Ascending aorta (tissue), 2 donors: ENCODE measurements around the gene CPNE7. TPM values are rescaled to one million over a fixed set of nuclear protein-coding genes. Genes with fewer than 3 reads are reported as not detected.
"Not testable (repeated sequence)": the region's sequence is repeated elsewhere in the genome, so short reads cannot be mapped to it uniquely, and the experiment has no call there.

Source experiments
- DNase-seq, 2 donors: peaks; one replicate each; pipeline ENCODE4 v3.0.0-alpha.2; 2019; ENCODE audit warnings: low spot score in 2 of 2
- H3K27ac ChIP-seq, 2 donors: fragments of 200-600 bp; sonication (generic); one replicate each; pipeline ENCODE4 v1.5.1; 2016 to 2017; ENCODE audit warnings: mild to moderate bottlenecking in 1 of 2
- H3K27me3 ChIP-seq: fragments of 200-600 bp; sonication (generic); one replicate; pipeline ENCODE4 v1.5.1; 2017
- H3K36me3 ChIP-seq, 2 donors: fragments of 200-600 bp; sonication (generic); one replicate each; pipeline ENCODE4 v1.5.1; 2016
- H3K4me1 ChIP-seq, 2 donors: fragments of 200-600 bp; sonication (generic); one replicate each; pipeline ENCODE4 v1.5.1; 2016 to 2017; ENCODE audit warnings: mild to moderate bottlenecking in 1 of 2
- H3K4me3 ChIP-seq, 2 donors: fragments of 200-600 bp; sonication (generic); one replicate each; pipeline ENCODE4 v1.5.1; 2016 to 2017; ENCODE audit warnings: mild to moderate bottlenecking in 1 of 2
- H3K9me3 ChIP-seq, 2 donors: fragments of 200-600 bp; sonication (generic); one replicate each; pipeline ENCODE4 v1.5.1; 2016
- CTCF ChIP-seq, 3 experiments: fragments of 200-600 bp in 2 of 3; fragments of 450-650 bp in 1 of 3; sonication (generic) in 2 of 3; IDR thresholded peaks; one replicate each; pipeline ENCODE4 v1.5.1; 2016 to 2019; ENCODE audit warnings: antibody characterized with exemption in 3 of 3, mild to moderate bottlenecking in 1 of 3, moderate library complexity in 1 of 3
- intact Hi-C: fragments of 100-400 bp; cut with DNase I; formaldehyde crosslinking; loops from one replicate; pipeline ENCODE4 v1.15.1; 2023
- total RNA-seq: library from RNA; depleted of rRNA; stranded (reverse); fragments of >200 nt; gene quantifications from one replicate; pipeline ENCODE4 v1.1.0, GENCODE V29; 2016

Gene CPNE7
- total RNA-seq, 1 donor from 2014 or later = not detected

DNA sequence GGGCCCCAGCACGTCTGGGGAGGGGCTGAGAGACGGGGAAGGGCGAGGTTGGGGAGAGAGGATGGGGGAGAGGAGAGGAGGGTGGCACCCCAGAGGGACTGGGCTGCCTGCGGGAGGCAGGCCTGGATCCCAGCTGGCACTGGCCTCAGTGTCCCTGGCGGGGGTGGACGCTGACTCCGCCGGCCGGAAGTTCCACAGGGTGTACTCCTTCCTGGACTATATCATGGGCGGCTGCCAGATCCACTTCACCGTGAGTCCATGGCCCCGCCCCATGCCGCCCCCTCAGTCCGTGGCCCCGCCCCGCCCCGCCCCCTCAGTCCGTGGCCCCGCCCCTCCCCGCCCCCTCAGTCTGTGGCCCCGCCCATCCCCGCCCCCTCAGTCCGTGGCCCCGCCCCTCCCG lies 11.3 kb downstream of the CPNE7 start:
- Histone ChIP-seq H3K27me3 (no peaks in the 10 kb centered on the region), H3K4me1 (no peaks in the 10 kb centered on the region), H3K4me3 (no peak overlapping the region), H3K9me3 (no peaks in the 10 kb centered on the region), H3K27ac (no peak overlapping the region), H3K36me3 (no peaks in the 10 kb centered on the region)
- DNase-seq = no peak
- no peak for TF ChIP-seq CTCF (IDR thresholded peaks at IDR 0.05)
- intact Hi-C loops = no loop called here

DNA sequence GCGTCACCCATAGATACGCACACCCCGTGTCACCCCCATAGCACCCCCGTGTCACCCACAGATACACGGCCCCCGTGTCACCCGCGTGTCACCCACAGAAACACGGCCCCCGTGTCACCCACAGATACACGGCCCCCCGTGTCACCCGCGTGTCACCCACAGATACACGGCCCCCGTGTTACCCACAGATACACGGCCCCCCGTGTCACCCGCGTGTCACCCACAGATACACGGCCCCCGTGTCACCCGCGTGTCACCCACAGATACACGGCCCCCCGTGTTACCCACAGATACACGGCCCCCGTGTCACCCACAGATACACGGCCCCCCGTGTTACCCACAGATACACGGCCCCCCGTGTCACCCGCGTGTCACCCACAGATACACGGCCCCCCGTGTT lies 12.1 kb downstream of the CPNE7 start:
- H3K4me1 ChIP-seq, DNase-seq, H3K27me3 ChIP-seq, H3K9me3 ChIP-seq, H3K36me3 ChIP-seq, H3K4me3 ChIP-seq, intact Hi-C loops, H3K27ac ChIP-seq: not testable (repeated sequence)

- Histone ChIP-seq H3K4me3 (no peak overlapping the region), H3K27ac (no peak overlapping the region), H3K4me1 (no peaks in the 10 kb centered on the region), H3K27me3 (no peaks in the 10 kb centered on the region), H3K36me3 (no peaks in the 10 kb centered on the region), H3K9me3 (no peaks in the 10 kb centered on the region)
- DNase-seq = no peak
- intact Hi-C loops = no loop called here
- no peak for TF ChIP-seq CTCF (IDR thresholded peaks at IDR 0.05)
Measured at GRCh38 chr16:89588413-89589109, 13.0 kb downstream of the CPNE7 start.

GRCh38 chr16:89589241-89589926 lies 13.8 kb downstream of the CPNE7 start:
- no peak for TF ChIP-seq CTCF (IDR thresholded peaks at IDR 0.05)
- no peaks in the 10 kb centered on the region for H3K27me3 ChIP-seq
- no peak for DNase-seq
- H3K9me3 ChIP-seq = no peaks in the 10 kb centered on the region
- H3K36me3 ChIP-seq = no peaks in the 10 kb centered on the region
- intact Hi-C loops = no loop called here
- no peak overlapping the region for H3K27ac ChIP-seq
- no peak overlapping the region for H3K4me3 ChIP-seq
- H3K4me1 ChIP-seq = no peaks in the 10 kb centered on the region

GRCh38 chr16:89593841-89594240 lies 18.3 kb downstream of the CPNE7 start:
- Histone ChIP-seq H3K36me3 (no peaks in the 10 kb centered on the region), H3K27ac (no peak overlapping the region), H3K4me3 (no peak overlapping the region), H3K9me3 (no peaks in the 10 kb centered on the region), H3K27me3 (no peaks in the 10 kb centered on the region), H3K4me1 (no peaks in the 10 kb centered on the region)
- TF ChIP-seq CTCF (IDR thresholded peaks at IDR 0.05) = no peak
- no peak for DNase-seq
- intact Hi-C loops = no loop called here

DNA sequence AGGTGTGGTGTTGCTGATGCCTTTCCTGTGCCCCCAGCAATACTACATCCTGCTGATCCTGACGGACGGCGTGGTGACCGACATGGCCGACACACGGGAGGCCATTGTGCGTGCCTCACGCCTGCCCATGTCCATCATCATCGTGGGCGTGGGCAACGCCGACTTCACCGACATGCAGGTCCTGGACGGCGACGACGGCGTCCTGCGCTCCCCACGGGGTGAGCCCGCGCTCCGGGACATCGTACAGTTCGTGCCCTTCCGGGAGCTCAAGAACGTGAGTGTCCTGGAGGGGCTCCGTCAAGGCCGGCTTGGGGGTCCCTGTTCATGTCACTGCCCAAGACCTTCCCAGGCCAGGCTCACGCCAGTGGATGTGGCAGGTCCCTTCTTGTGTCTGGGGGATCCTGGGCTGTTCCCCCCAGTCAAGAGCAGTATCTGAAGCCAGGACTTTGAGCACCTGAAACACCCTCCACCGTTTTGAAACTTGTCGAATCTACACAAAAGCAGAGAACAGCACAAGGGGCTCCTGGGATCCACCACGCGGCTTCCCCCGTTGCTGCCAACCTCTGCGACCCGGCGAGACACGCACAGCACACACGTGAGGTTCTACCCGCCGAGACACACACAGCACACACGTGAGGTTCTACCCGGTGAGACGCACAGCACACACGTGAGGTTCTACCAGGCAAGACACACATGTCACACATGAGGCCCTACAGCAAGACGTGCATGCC lies 19.9 kb downstream of the CPNE7 start:
- no peaks in the 10 kb centered on the region for H3K4me1 ChIP-seq
- no peaks in the 10 kb centered on the region for H3K36me3 ChIP-seq
- intact Hi-C loops = no loop called here
- no peak for TF ChIP-seq CTCF (IDR thresholded peaks at IDR 0.05)
- H3K27me3 ChIP-seq = no peaks in the 10 kb centered on the region
- no peak overlapping the region for H3K4me3 ChIP-seq
- DNase-seq = no peak
- no peak overlapping the region for H3K27ac ChIP-seq
- no peaks in the 10 kb centered on the region for H3K9me3 ChIP-seq
